Raji (cell line): ENCODE results near the gene SYNM.

Experiments used
- POLR2A ChIP-seq: IDR thresholded peaks from 2 replicates; pipeline ENCODE4 v1.6.1; 2011; ENCODE audit warnings: low read depth, low read length, control low read depth; ENCODE audit not compliant: insufficient read depth

The SYNM gene

GRCh38 chr15:99113547-99114271 lies 8.8 kb downstream of the SYNM start:
- no peak for TF ChIP-seq POLR2A

- no peak for TF ChIP-seq POLR2A
Measured at GRCh38 chr15:99114511-99115299, 9.8 kb downstream of the SYNM start.

DNA sequence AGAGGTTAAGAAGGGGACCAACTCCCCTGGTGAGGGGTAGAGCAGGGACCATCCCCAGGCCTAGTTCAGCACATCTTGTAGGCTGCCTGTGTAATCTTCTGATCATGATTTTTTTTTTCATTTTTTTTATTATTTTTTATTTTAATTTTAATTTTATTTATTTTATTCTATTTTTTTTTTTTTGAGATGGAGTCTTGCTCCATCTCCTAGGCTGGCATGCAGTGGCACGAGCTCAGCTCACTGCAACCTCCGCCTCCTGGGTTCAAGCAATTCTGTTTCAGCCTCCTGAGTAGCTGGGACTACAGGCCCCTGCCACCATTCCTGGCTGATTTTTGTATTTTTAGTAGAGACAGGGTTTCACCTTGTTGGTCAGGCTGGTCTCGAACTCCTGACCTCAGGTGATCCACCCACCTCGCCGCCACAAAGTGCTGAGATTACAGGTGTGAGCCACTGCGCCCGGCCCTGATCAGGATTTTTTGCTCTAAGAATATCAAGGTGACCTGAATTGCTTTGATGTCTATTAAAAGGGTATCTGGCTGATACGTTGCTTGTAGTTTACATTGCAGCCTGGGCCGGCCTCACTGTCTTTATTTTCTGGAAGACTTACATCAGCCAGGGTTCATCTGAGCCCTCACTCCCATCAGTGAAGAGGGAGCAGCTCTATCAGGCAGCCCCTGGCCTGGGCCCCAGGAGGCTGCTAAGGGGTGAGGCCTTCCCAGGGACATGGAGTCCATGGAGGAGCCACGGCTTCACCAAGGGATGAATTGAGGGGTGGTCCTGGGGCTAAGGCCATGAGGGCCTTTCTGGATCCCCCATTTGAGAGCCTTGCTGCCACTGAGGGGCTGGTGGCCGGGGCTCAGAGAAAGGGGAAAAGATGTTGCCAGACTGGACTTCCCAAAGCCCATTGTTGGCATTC lies 10.7 kb downstream of the SYNM start:
- no peak for TF ChIP-seq POLR2A

DNA sequence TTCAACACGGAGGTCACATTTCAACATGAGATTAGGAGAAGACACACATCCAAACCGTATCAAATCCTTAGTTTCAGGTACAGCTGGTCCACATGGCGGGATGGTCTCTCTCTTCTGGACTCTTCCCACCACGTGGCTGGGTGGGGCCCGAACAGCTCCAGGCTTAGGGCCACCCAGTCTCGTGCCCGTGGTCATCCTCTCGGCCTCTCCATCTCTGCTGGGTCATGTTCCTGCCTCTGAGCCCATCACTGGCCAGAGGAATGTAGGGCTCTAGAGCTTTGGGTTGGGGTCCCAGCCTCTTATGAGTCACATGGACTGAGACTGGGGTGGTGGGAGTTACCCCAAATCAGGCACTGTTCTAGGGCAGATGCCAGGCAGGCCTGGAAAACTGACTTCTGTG lies 12.2 kb downstream of the SYNM start:
- TF ChIP-seq POLR2A, result no peak

- TF ChIP-seq POLR2A, result no peak
Measured at GRCh38 chr15:99117563-99118257, 12.8 kb downstream of the SYNM start.

- TF ChIP-seq POLR2A, result no peak
Measured at GRCh38 chr15:99118258-99118632, 13.4 kb downstream of the SYNM start.

GRCh38 chr15:99118801-99119546 lies 14.1 kb downstream of the SYNM start:
- no peak for TF ChIP-seq POLR2A

DNA sequence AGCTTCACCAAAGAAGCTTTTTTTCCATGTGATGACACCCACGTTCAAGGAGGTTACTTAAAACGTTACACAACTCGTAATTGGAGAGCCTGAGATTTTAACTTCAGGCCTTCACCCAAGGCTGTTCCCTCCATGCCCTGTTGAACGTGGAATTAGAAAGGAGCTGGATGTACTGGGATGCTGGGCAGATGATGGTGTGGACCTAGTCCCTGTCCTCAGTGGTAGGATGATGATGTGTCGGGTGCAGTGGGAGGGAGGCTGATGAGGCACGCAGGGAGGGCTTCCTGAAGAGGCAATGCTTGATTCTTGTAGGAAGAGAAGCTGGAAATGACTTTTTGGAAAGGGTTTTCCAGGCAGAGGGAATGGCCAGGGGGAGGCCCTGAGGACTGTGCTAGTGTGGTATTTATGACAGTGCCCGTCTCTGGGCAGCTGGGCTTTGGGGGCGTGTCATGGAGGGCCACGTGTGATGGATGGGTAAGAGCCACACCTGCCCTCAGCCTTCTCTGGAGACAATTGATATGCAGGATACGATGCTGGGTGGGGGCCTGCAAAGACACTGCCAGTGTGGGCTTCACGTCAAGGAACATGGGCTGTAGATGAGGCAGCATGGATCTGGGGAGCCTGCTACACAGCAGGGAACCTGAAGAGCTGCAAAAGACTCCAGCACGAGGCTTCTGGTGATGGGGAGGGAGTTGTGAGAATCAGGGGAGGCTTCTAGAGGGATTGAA lies 15.3 kb downstream of the SYNM start:
- no peak for TF ChIP-seq POLR2A

DNA sequence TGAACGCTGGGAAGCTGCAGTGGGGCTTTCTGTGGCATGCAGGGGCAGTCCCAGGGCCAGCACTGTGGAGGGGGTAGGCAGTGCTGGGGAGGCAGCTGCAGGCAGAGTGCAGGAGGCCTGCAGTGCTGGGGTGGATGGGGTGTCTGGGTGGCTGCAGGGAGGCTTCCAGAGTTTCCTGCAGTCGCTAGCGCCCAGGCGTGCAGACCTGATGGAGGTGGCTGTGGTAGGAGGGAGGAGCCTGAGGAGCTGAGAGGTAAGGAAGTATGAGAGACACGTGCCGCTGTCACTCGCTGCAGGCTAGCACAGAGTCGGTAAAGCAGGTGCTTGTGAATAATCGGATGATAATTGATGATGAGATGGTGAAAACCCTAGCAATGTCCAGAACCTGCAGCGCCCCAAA lies 16.3 kb downstream of the SYNM start:
- TF ChIP-seq POLR2A, result no peak

- no peak for TF ChIP-seq POLR2A
Measured at GRCh38 chr15:99121691-99122410, 17.0 kb downstream of the SYNM start.

- TF ChIP-seq POLR2A, result no peak
Measured at GRCh38 chr15:99122831-99123712, 18.2 kb downstream of the SYNM start.

GRCh38 chr15:99123713-99124451 lies 19.0 kb downstream of the SYNM start:
- TF ChIP-seq POLR2A, result no peak

DNA sequence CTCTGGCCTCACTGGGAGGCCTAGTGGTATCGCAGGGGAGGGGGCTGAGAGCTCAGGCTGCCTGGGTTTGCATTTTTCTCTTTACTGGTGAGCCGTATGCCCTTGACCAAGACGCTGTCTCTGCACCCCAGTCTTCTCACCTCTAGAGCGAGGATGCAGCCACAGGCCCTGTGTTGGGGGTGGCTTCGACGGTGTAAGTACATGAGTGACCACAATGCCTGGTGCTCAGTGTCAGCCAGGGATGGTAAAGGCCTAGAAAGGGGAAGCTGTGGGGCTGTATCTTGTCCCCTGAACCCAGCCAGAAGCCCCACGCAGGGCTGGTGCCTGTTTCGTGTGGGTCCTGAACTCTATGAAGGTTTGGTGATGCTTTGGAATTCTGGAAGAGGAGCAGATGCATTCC lies 19.8 kb downstream of the SYNM start:
- no peak for TF ChIP-seq POLR2A
